Activated effector memory CD4-positive, alpha-beta T cell treated with Interleukin-2 at 50 U/mL for 16 hours (primary cell): ENCODE measurements around the gene TMEM50B.
"Not testable (repeated sequence)": the region's sequence is repeated elsewhere in the genome, so short reads cannot be mapped to it uniquely, and the experiment has no call there.

Experiments
- DNase-seq: peaks from one replicate; pipeline ENCODE4 v3.0.0-alpha.2; 2020

TMEM50B gene

DNA sequence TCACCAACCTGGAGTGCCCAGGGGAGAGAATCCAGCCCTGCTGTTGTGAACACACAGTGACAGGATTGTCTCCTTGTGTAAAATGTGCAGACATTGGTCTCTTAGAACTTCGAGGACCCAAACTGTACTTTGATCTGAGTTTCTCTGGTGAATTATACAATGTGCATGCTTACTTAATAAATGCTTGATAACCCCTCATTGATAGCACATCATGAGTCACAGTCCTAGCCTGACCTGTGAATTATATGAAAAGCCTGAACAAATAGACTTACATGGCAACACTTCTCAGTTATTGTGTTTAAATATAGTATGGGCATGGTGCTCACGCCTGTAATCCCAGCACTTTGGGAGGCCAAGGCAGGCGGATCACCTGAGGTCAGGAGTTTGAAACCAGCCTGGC is 53.9 kb downstream of the TMEM50B start:
- no peak for DNase-seq

GRCh38 chr21:33424214-33424613 is 55.6 kb downstream of the TMEM50B start:
- no peak for DNase-seq

DNA sequence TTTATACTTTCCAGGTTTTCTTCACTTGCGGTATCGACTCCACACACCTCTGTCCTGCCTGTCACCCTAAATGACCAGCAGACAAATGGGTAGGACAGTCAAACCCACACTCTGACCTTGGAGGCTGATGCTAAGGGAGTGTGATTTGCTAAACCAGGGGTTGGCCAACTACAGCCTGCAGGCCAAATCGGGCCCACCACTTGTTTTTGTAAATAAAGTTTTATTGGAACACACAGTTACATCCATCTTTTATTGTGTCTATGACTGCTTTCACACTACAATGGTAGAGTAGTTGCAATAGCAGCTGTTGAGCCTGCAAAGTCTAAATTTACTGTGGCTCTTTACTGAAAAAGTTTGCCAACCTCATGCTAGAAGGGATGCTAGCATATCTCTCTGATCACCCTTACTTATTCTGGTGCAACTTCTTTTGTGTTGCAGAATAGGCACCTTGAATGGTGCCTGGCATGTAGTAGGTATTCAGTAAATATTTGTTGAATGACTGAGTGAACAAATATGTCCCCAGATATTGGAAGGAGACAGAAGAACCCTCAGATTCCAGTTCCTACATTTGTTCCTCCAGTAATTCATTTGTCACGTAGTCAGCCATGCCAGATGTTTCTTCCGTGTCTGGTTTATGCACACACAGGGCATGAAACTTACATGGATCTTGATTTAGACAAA is 57.9 kb downstream of the TMEM50B start:
- no peak for DNase-seq

- no peak for DNase-seq
Measured at GRCh38 chr21:33419538-33420123, 60.1 kb downstream of the TMEM50B start.

- DNase-seq = no peak
Measured at GRCh38 chr21:33418691-33419090, 61.1 kb downstream of the TMEM50B start.

DNA sequence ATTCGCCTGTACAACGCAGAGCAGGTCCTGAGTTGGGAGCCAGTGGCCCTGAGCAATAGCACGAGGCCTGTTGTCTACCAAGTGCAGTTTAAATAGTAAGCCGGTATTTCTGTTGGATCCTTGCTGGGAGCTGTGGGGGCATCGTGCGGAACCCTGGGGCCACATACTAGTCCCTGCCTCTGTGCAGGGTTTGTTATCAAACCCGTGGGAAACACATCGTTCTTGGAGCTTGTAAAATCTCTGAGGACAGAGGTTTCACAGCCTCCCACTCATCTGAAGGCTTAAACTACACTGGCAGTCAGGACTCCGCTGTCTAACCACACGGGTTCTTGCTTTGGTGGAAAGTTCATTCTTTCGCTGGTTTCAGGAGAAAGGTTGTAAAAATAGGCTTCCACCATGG is 64.8 kb downstream of the TMEM50B start:
- DNase-seq = no peak

- no peak for DNase-seq
Measured at GRCh38 chr21:33414068-33414467, 65.7 kb downstream of the TMEM50B start.

DNA sequence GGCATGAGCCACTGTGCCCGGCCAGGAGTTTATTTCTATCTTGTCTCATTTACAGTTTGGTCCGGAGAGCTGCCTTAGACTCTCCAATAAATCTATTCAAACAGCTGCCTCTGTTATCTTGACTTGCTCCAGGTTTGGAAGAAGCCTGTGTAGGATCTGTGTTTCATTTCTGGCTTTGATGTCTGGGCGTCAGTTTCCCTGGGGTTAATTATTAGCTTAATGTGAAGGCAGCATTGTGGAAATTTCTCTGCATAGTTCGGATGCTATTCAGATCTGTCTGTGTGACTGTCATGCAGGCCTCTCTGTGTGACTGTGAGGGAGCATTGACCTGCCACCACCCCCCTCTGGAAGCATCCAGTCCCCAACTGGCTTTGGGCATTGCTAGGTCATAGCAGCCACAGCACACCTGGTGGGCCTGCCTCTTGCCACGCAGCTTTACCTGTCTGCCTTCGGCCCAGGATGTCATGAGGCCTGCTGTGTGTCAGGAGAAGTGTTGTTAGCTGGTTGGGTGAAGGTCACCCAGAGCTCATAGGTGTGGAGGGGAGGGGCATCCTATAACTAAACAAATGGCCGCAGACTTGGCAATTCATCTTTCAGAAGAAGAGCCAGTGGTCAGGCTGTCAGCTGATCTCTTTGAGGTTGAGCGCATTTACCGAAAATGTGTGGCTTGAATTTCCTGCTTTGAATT is 66.8 kb downstream of the TMEM50B start:
- DNase-seq = no peak

DNA sequence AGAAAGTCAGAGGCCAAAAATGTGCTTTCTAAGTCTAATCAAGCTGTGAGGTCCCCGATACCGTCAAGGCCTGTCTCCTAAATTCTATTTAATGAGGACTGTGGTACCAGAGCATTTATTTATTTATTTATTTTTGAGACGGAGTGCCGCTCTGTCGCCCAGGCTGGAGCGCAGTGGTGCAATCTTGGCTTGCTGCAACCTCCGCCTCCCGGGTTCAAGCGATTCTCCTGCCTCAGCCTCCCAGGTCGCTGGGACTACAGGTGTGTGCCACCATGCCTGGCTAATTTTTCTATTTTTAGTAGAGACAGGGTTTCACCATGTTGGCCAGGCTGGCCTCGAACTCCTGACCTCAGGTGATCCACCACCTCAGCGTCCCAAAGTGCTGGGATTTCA is 67.3 kb downstream of the TMEM50B start:
- DNase-seq = not testable (repeated sequence)

GRCh38 chr21:33411949-33412430 is 67.8 kb downstream of the TMEM50B start:
- no peak for DNase-seq

GRCh38 chr21:33406493-33406892 is 73.3 kb downstream of the TMEM50B start:
- DNase-seq = no peak

DNA sequence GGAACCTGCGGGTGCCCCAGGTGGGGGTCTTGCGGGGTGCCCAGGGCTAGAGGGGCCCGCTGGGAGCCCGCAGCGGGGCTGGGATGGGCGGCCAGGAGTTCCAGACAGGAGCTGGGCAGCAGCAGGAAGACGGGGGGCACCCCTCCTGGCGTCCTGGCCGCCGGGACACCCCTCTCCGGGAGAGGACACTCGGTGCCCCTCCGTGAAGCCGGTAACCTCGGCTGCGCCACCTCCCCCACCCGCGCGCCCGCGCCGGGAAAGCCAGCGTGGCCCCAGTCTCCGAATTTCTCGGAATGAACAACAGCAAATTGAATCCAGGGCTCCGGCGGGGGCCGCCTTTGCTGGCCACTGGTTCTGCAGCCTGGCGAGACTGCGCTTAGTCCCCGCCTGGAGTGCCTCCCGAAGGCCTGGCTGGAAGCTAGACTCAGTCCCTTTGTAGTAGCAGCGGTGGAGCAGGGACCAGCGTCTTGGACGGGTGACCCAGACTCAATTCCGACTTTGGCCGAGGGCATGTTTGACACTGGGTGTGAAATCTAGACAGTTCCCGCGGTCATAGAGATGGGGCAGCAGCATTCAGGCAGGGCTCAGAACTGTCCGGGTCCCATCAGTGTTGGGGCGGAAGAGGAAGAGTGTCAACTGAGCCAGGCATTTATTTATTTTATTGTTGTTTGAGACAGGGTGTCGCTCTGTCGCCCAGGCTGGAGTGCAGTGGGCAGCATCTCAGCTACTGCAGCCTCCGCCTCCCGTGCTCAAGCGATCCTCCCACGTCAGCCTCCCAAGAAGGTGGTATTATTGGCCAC is 75.8 kb downstream of the TMEM50B start:
- no peak for DNase-seq

GRCh38 chr21:33403128-33403785 is 76.5 kb downstream of the TMEM50B start, which contains the start of gene IFNGR2:
Gene IFNGR2, plus strand, starts transcription at chr21:33403413. Its CDS starts 131 bp downstream, at chr21:33403544.
- DNase-seq = no peak

DNA sequence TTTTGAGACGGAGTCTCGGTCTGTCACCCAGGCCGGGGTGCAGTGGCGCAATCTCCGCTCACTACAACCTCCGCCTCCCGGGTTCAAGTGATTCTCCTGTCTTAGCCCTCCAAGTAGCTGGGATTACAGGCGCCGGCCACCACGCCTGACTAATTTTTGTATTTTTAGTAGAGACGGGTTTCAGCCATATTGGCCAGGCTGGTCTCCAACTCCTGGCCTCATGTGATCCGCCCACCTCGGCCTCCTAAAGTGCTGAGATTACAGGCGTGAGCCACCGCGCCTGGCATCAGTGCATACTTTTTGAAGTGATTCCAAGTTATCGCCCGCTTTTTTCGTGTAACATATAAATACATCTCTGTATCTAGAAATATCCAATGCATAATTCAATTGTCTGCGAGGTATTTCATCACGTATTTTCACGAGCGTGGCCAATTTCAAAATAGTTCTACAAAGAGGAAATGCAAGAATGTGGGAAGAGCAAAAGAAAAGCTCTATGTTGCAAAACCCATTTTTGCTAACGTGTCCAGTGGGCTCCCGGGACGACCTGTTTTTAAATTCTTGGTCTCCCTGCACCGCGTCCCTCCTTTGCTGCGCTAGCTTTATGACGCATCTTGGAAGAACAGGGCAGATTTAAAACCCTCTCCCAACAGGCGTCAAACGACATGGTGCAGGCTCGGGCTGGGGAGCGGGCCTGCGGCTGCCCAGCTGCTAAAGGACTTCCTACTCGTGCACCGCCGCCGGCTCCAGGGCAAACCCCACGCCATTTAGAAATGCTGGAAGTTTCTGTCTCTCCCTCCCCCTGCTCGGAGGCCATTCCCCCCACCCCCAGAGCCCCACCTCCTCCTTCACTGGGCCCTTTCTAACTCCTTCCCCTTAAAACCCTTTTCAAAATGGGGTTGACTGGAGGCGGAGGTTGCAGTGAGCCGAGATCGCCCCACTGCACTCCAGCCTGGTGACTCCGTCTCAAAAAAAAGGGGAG is 77.5 kb downstream of the TMEM50B start:
- DNase-seq = no peak

DNA sequence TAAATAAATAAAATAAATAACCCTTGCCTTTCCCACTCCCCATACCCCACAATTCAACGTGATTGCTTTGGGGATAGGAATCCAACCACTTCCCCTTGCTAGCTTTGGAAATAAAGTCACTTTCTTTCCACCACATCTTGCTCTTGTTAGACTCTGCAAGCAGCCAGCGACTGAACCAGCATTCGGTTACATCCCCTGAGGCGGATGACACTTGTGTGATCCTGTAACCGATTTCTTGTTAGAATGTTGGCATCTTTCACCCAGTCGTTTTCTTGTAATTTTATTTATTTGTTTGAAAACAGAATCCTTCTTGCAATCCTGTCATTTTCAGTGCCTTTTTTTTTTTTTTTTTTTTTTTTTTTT is 78.2 kb downstream of the TMEM50B start:
- no peak for DNase-seq
